HepG2 (cell line): ENCODE data around the gene ARHGAP35. TPM values are rescaled to one million over a fixed set of nuclear protein-coding genes. Genes with fewer than 3 reads are reported as not detected.
"Not testable (repeated sequence)": the region's sequence is repeated elsewhere in the genome, so short reads cannot be mapped to it uniquely, and the experiment has no call there.

Experiments
- ATAC-seq: fragments of 200-7000 bp; cut with Tn5 transposase; 3 replicates; pipeline ENCODE4 v1.9.1; 2020; ENCODE audit warnings: mild to moderate bottlenecking, moderate library complexity
- BruUV-seq: library from RNA; stranded (reverse); fragments of 400-500 nt; replicated peaks from 2 replicates; lab custom pipeline; 2021; lab: Mats Ljungman, UMichigan
- CTCF ChIA-PET: fragments of 300-600 bp; formaldehyde crosslinking; extraction: SDS; loops from one replicate; lab custom pipeline; 2021; ENCODE audit warnings: low total read pairs, inconsistent platforms, low intra/inter-chr PET ratio; lab: Yijun Ruan, JAX
- POLR2A ChIA-PET: fragments of 350-600 bp; sonication (Branson Sonifier 250); formaldehyde crosslinking; loops from one replicate; lab custom pipeline; 2020; ENCODE audit warnings: antibody characterized with exemption, inconsistent platforms; lab: Yijun Ruan, JAX
- DNase-seq: peaks from one replicate; pipeline ENCODE4 v3.0.0-alpha.2; 2015; ENCODE audit warnings: low spot score
- FAIRE-seq: peaks from 3 replicates; lab custom pipeline; 2011; peaks lifted over from hg19 to GRCh38; lab: Jason Lieb, UNC
- H2AFZ ChIP-seq: one replicate; pipeline ENCODE4 v1.6.1; 2011; ENCODE audit warnings: low read length, inconsistent platforms
- H3K27ac ChIP-seq: fragments of 300-600 bp; 3 replicates; pipeline ENCODE4 v1.8.0; 2011; ENCODE audit warnings: mixed run types, mild to moderate bottlenecking, mixed read lengths, low read length, inconsistent platforms; ENCODE audit not compliant: insufficient read depth; ENCODE audit errors: extremely low read length
- H3K27me3 ChIP-seq, 2 experiments: fragments of 200-600 bp in 1 of 2; 2 replicates in 1 of 2; 3 replicates in 1 of 2; pipeline versions ENCODE4 v1.6.0 to v1.8.0; 2011; ENCODE audit warnings: low read length in 2 of 2, mild to moderate bottlenecking in 2 of 2, moderate library complexity in 2 of 2, inconsistent platforms in 1 of 2; ENCODE audit not compliant: insufficient read depth in 2 of 2, control insufficient read depth in 1 of 2
- H3K36me3 ChIP-seq, 2 experiments: fragments of 200-600 bp in 1 of 2; replicated peaks in 1 of 2; 2 replicates in 1 of 2; 3 replicates in 1 of 2; pipeline versions ENCODE4 v1.5.1 to v1.8.0; 2011; ENCODE audit warnings: low read length in 2 of 2, inconsistent platforms in 1 of 2; ENCODE audit not compliant: insufficient read depth in 2 of 2, control insufficient read depth in 1 of 2
- H3K4me1 ChIP-seq: 2 replicates; pipeline ENCODE4 v1.5.1; 2012; ENCODE audit warnings: low read length, inconsistent platforms; ENCODE audit not compliant: insufficient read depth
- H3K4me2 ChIP-seq: 2 replicates; pipeline ENCODE4 v1.6.0; 2011; ENCODE audit warnings: low read depth, low read length, inconsistent platforms
- H3K4me3 ChIP-seq, 3 experiments: fragments of 200-600 bp in 1 of 3; sonication (generic), shearing (Covaris generic) in 1 of 3; replicated peaks in 1 of 3; 2 replicates each; pipeline ENCODE4 v1.5.1; 2011 to 2016; ENCODE audit warnings: low read length in 3 of 3, inconsistent platforms in 2 of 3, low read depth in 2 of 3, mild to moderate bottlenecking in 2 of 3, control low read depth in 1 of 3, mixed read lengths in 1 of 3; ENCODE audit not compliant: insufficient read depth in 1 of 3
- H3K79me2 ChIP-seq: one replicate; pipeline ENCODE4 v1.6.1; 2011; ENCODE audit warnings: low read length, inconsistent platforms; ENCODE audit not compliant: insufficient read depth
- H3K9ac ChIP-seq: 2 replicates; pipeline ENCODE4 v1.6.0; 2011; ENCODE audit warnings: mild to moderate bottlenecking, low read depth, low read length, inconsistent platforms; ENCODE audit not compliant: insufficient read depth
- H3K9me3 ChIP-seq: 2 replicates; pipeline ENCODE4 v1.5.1; 2012; ENCODE audit warnings: mild to moderate bottlenecking, low read length
- H4K20me1 ChIP-seq: 2 replicates; pipeline ENCODE4 v1.6.0; 2011; ENCODE audit warnings: inconsistent platforms, mild to moderate bottlenecking, low read length, moderate library complexity; ENCODE audit not compliant: insufficient read depth
- CEBPG ChIP-seq: IDR thresholded peaks from 2 replicates; pipeline ENCODE4 v1.6.1; 2016
- CTCF ChIP-seq: sonication (generic); formaldehyde crosslinking; IDR thresholded peaks from 2 replicates; pipeline ENCODE4 v1.5.0; 2020; ENCODE audit warnings: mild to moderate bottlenecking, missing genetic modification reagents, moderate library complexity
- FOXA3 ChIP-seq: IDR thresholded peaks from 2 replicates; pipeline ENCODE4 v1.6.1; 2016; ENCODE audit warnings: missing genetic modification reagents, missing compliant biosample characterization
- GABPA ChIP-seq, 2 experiments: IDR thresholded peaks; 2 replicates each; pipeline ENCODE4 v1.6.1; 2011 to 2016; ENCODE audit warnings: low read depth in 2 of 2, low read length in 1 of 2, missing biosample characterization in 1 of 2, missing genetic modification characterization in 1 of 2
- SMYD3 ChIP-seq: sonication (generic); formaldehyde crosslinking; IDR thresholded peaks from 2 replicates; pipeline ENCODE4 v1.8.1; 2023; ENCODE audit warnings: mild to moderate bottlenecking, missing genetic modification reagents
- SPEN ChIP-seq: sonication (generic); formaldehyde crosslinking; IDR thresholded peaks from 2 replicates; pipeline ENCODE4 v1.5.1; 2020; ENCODE audit warnings: low read depth, mild to moderate bottlenecking, missing genetic modification reagents
- TARDBP ChIP-seq: sonication (generic); formaldehyde crosslinking; IDR thresholded peaks from 2 replicates; pipeline ENCODE4 v1.8.0; 2022; ENCODE audit warnings: mild to moderate bottlenecking, missing genetic modification reagents
- TBL1XR1 ChIP-seq: fragments of 150-350 bp; IDR thresholded peaks from 2 replicates; pipeline ENCODE4 v1.6.1; 2014; ENCODE audit warnings: borderline replicate concordance, low read length; ENCODE audit not compliant: partially characterized antibody
- UBTF ChIP-seq: sonication (generic); formaldehyde crosslinking; IDR thresholded peaks from 2 replicates; pipeline ENCODE4 v1.4.0; 2020; ENCODE audit warnings: mild to moderate bottlenecking, missing genetic modification reagents
- ZBTB7A ChIP-seq: sonication (generic); formaldehyde crosslinking; IDR thresholded peaks from 2 replicates; pipeline ENCODE4 v1.8.0; 2022; ENCODE audit warnings: mild to moderate bottlenecking, missing genetic modification reagents
- ZNF709 ChIP-seq: sonication (generic); formaldehyde crosslinking; IDR thresholded peaks from 2 replicates; pipeline ENCODE4 v1.5.0; 2020; ENCODE audit warnings: mild to moderate bottlenecking, missing genetic modification reagents
- ZNF891 ChIP-seq: sonication (generic); formaldehyde crosslinking; IDR thresholded peaks from 2 replicates; pipeline ENCODE4 v1.5.0; 2020; ENCODE audit warnings: mild to moderate bottlenecking, missing genetic modification reagents
- WGBS: methylation state at CpG from one replicate; pipeline ENCODE4 v1.1.6; 2017; ENCODE audit warnings: low lambda C conversion rate; 5-methylcytosine and 5-hydroxymethylcytosine counted together
- in situ Hi-C: cut with HindIII; loops from 2 replicates; pipeline ENCODE4 v1.10.0; 2017; ENCODE audit warnings: low pct_unique_long_range_greater_than_20kb; ENCODE audit not compliant: extremely low pct_ligation_motif_present
- intact Hi-C: fragments of 100-400 bp; cut with micrococcal nuclease; formaldehyde crosslinking; loops from one replicate; pipeline ENCODE4 v1.10.0; 2022; ENCODE audit not compliant: unreplicated experiment
- polyA plus RNA-seq, 8 experiments: library from polyadenylated mRNA; depleted of rRNA in 3 of 8; stranded (reverse) in 7 of 8; unstranded in 1 of 8; fragments of >200 nt; fragmentation: Illumina TruSeq in 4 of 8; extraction: Trizol in 4 of 8; gene quantifications; 2 replicates each; pipeline versions ENCODE4 v1.2.1 to v1.2.3, GENCODE V29; 2011 to 2016; ENCODE audit warnings: low read depth in 4 of 8, missing spikeins in 1 of 8, mixed read lengths in 1 of 8; ENCODE audit not compliant: insufficient read depth in 1 of 8
- total RNA-seq, 5 experiments: library from RNA; depleted of rRNA; stranded (reverse); fragments of >200 nt; fragmentation: Illumina TruSeq; extraction: Trizol; gene quantifications; 2 replicates each; pipeline ENCODE4 v1.2.3, GENCODE V29; 2016; ENCODE audit warnings: low read depth in 1 of 5

ARHGAP35 gene
- total and polyA plus RNA-seq, 2 of the 13 experiments (the other 11 are each of a cell fraction or from before 2014, with no cell fraction given): 30.1 to 30.2 TPM

- H3K9me3 ChIP-seq, H3K36me3 ChIP-seq, FAIRE-seq, CTCF ChIA-PET: not testable (repeated sequence)
- WGBS: 6% methylated on average over 4 of the region's 4 CpGs
- peak overlapping the region; percentile 52 to 72 (median 55); a peak in 5 of 6 replicates for H3K4me3 ChIP-seq
- POLR2A ChIA-PET: interaction anchor here (0.6 to 4.0 kb wide), 14 partner anchors 8 to 197 kb away, joined by 3 to 66 read pairs (median 4); partner anchors contain the start of genes NPAS1 and SLC1A5
- BruUV-seq: TSS peak; percentile 70
- H2AFZ ChIP-seq: peak overlapping the region; percentile 84
- H3K27ac ChIP-seq: peak overlapping the region; percentile 48
- peaks cover 43% of the 10 kb centered on the region for H3K4me1 ChIP-seq
- peak overlapping the region; percentile 95 for H3K4me2 ChIP-seq
- TF ChIP-seq ZNF891 (CRISPR knock-in tag): 0 out of 2 replicates have a peak, but pooled peaks have one; percentile 1
- TF ChIP-seq UBTF (CRISPR knock-in tag): 0 out of 2 replicates have a peak, but pooled peaks have one; percentile 7
- TF ChIP-seq CEBPG (CRISPR knock-in tag): peak; percentile 58
- TF ChIP-seq SPEN (CRISPR knock-in tag): 0 out of 2 replicates have a peak, but pooled peaks have one; percentile 8
- 0 out of 2 replicates have a peak, but pooled peaks have one; percentile 0 for TF ChIP-seq ZBTB7A (CRISPR knock-in tag)
- TF ChIP-seq, all 625 proteins: peak for 5; not testable (repeated sequence) for 620
- DNase-seq, H3K27me3 ChIP-seq, intact Hi-C loops, H3K79me2 ChIP-seq, H4K20me1 ChIP-seq, in situ Hi-C loops: not testable (repeated sequence)
- peak; percentile 16 for ATAC-seq
- peak overlapping the region; percentile 68 for H3K9ac ChIP-seq
Measured at GRCh38 chr19:46822410-46822787, 38.4 kb upstream of the ARHGAP35 start.

- TF ChIP-seq TARDBP (CRISPR knock-in tag) (no peak), SMYD3 (CRISPR knock-in tag) (no peak), GABPA (IDR thresholded peaks at IDR 0.05; ENCODE audit: low read depth, low read length) (no peak), GABPA (CRISPR knock-in tag; IDR thresholded peaks at IDR 0.05; ENCODE audit: low read depth) (no peak), TBL1XR1 (no peak), FOXA3 (CRISPR knock-in tag) (no peak), ZNF709 (CRISPR knock-in tag) (no peak), CTCF (CRISPR knock-in tag) (0 out of 2 replicates have a peak, but pooled peaks have one; percentile 3)
- no peak overlapping the region for H3K9ac ChIP-seq
- H3K4me1 ChIP-seq: peaks cover 43% of the 10 kb centered on the region
- FAIRE-seq (no peak), ATAC-seq (no peak), DNase-seq (no peak)
- peaks cover 0 to 2% of the 10 kb centered on the region in 2 experiments; a peak in 1 of 5 replicates for H3K27me3 ChIP-seq
- H3K4me2 ChIP-seq: peak overlapping the region; percentile 49
- H4K20me1 ChIP-seq: no peaks in the 10 kb centered on the region
- no peaks in the 10 kb centered on the region for H3K36me3 ChIP-seq
- ChIA-PET CTCF (no interaction called here), POLR2A (interaction anchor here (0.6 to 4.0 kb wide), 5 partner anchors 27 to 81 kb away, joined by 3 to 66 read pairs (median 6); partner anchors contain the start of gene SLC1A5)
- in situ Hi-C loops: no loop called here
- no TSS peak for BruUV-seq
- no peaks in the 10 kb centered on the region for H3K79me2 ChIP-seq
- H3K27ac ChIP-seq: no peak overlapping the region
- H3K4me3 ChIP-seq: no peak overlapping the region
- no peaks in the 10 kb centered on the region for H3K9me3 ChIP-seq
- WGBS: 29% methylated on average over 6 of the region's 6 CpGs
- H2AFZ ChIP-seq: no peak overlapping the region
- intact Hi-C loops: no loop called here
Measured at GRCh38 chr19:46823049-46823448, 37.7 kb upstream of the ARHGAP35 start.
